HL-60 (cell line): ENCODE results near the gene TSTD2.

Source experiments
- DNase-seq, 2 experiments: peaks; one replicate each; pipeline ENCODE4 v3.0.0-alpha.2; 2010 to 2020; ENCODE audit warnings: low read depth in 1 of 2, low spot score in 1 of 2
- H3K27ac ChIP-seq: fragments of 250-450 bp; sonication (Bioruptor Pico); replicated peaks from 2 replicates; pipeline ENCODE4 v1.5.1; 2020; ENCODE audit warnings: mild to moderate bottlenecking, moderate library complexity
- H3K27me3 ChIP-seq: fragments of 250-450 bp; sonication (Bioruptor Pico); 2 replicates; pipeline ENCODE4 v1.5.1; 2021; ENCODE audit warnings: mild to moderate bottlenecking, moderate library complexity; ENCODE audit not compliant: insufficient read depth, poor library complexity, severe bottlenecking
- H3K4me3 ChIP-seq: replicated peaks from 2 replicates; pipeline ENCODE4 v1.5.1; 2011; ENCODE audit warnings: mild to moderate bottlenecking, control low read depth, low read length; ENCODE audit not compliant: insufficient read depth
- GABPA ChIP-seq: IDR thresholded peaks from 2 replicates; pipeline ENCODE4 v1.6.1; 2012; ENCODE audit warnings: low read depth
- POLR2AphosphoS5 ChIP-seq: IDR thresholded peaks from 2 replicates; pipeline ENCODE4 v1.6.1; 2012; ENCODE audit warnings: low read depth
- REST ChIP-seq: IDR thresholded peaks from 2 replicates; pipeline ENCODE4 v1.6.1; 2012; ENCODE audit warnings: low read depth; ENCODE audit not compliant: insufficient replicate concordance
- SPI1 ChIP-seq: IDR thresholded peaks from 2 replicates; pipeline ENCODE4 v1.6.1; 2012; ENCODE audit warnings: low read depth, mild to moderate bottlenecking, borderline replicate concordance
- TF ChIP-seq, protein P1 (sequence below): IDR thresholded peaks from one replicate; pipeline ENCODE4 v1.5.1; 2011; ENCODE audit warnings: low read length, control low read depth, inconsistent platforms; ENCODE audit not compliant: insufficient read depth

The TSTD2 gene

DNA sequence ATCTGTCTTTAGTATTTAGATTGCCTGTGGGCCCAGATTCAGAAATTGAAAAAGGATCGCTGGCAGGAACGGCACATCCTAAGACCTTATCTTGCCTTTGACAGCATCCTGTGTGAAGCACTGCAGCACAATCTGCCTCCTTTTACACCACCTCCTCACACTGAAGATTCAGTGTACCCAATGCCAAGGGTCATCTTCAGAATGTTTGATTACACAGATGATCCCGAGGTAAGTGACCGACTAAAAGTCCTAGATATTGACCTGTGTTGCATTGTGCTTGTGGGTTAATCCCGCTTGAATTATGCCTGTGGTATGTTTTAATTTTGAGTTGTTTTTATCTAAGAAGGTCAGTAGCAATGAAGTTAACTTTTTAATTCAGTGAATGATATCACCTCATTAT is 14.8 kb upstream of the TSTD2 start:
- H3K27me3 ChIP-seq: no peaks in the 10 kb centered on the region
- TF ChIP-seq GABPA: no peak
- no peak for TF ChIP-seq REST
- no peak for DNase-seq
- no peak overlapping the region for H3K27ac ChIP-seq
- H3K4me3 ChIP-seq: no peak overlapping the region

- TF ChIP-seq, protein P1, sequence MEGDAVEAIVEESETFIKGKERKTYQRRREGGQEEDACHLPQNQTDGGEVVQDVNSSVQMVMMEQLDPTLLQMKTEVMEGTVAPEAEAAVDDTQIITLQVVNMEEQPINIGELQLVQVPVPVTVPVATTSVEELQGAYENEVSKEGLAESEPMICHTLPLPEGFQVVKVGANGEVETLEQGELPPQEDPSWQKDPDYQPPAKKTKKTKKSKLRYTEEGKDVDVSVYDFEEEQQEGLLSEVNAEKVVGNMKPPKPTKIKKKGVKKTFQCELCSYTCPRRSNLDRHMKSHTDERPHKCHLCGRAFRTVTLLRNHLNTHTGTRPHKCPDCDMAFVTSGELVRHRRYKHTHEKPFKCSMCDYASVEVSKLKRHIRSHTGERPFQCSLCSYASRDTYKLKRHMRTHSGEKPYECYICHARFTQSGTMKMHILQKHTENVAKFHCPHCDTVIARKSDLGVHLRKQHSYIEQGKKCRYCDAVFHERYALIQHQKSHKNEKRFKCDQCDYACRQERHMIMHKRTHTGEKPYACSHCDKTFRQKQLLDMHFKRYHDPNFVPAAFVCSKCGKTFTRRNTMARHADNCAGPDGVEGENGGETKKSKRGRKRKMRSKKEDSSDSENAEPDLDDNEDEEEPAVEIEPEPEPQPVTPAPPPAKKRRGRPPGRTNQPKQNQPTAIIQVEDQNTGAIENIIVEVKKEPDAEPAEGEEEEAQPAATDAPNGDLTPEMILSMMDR: no peak
- TF ChIP-seq GABPA (no peak), POLR2AphosphoS5 (no peak), SPI1 (no peak), REST (no peak)
- no peak overlapping the region for H3K27ac ChIP-seq
- DNase-seq: no peak
Observed at GRCh38 chr9:97645720-97646119, 12.6 kb upstream of the TSTD2 start.

GRCh38 chr9:97640325-97640724 is 7.2 kb upstream of the TSTD2 start:
- H3K27ac ChIP-seq: no peak overlapping the region
- H3K4me3 ChIP-seq: no peak overlapping the region
- TF ChIP-seq REST (no peak), SPI1 (no peak), POLR2AphosphoS5 (no peak), GABPA (no peak)
- TF ChIP-seq, protein P1: no peak
- no peaks in the 10 kb centered on the region for H3K27me3 ChIP-seq
- no peak for DNase-seq

More at GRCh38 chr9:97645720-97646119, 12.6 kb upstream of the TSTD2 start:
- Histone ChIP-seq H3K27me3 (no peaks in the 10 kb centered on the region), H3K4me3 (no peak overlapping the region)

DNA sequence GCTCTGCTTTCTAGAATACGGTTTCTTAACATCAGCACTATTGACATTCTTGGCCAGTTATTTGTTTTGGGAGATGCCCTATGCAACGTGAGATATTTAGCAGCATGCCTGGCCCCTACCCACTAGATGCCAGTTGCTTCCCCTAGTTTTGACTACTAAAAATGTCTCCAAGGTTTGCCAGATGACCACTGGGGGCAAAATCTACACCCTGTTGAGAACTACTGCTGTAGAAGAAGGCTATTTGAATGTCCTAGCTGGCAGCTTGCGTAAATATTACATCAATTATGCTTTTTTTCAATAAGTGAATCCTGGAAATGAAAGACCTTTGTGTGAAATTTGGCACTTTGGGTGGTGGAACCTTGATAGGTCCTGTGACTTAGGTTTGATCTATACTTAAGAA is 5.5 kb upstream of the TSTD2 start:
- peak in 1 of 2 experiments; percentile 14 for DNase-seq
- no peak overlapping the region for H3K4me3 ChIP-seq
- no peak for TF ChIP-seq POLR2AphosphoS5
- no peak for TF ChIP-seq REST
- TF ChIP-seq, protein P1: no peak
- no peak for TF ChIP-seq SPI1
- no peak for TF ChIP-seq GABPA
- H3K27ac ChIP-seq: no peak overlapping the region
- H3K27me3 ChIP-seq: no peaks in the 10 kb centered on the region
